ENCODE measurements around the gene ABCB8.

The ABCB8 gene

DNA sequence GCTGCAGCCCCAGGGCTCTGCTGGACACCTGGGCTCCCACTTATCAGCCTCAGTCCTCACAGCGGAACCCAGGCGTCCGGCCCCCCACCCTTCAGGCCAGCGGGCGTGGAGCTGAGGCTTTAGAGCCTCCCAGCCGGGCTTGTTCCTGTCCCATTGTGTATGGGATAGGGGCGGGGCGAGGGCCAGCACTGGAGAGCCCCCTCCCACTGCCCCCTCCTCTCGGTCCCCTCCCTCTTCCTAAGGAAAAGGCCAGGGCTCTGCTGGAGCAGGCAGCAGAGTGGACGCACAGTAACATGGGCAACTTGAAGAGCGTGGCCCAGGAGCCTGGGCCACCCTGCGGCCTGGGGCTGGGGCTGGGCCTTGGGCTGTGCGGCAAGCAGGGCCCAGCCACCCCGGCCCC lies 34.7 kb upstream of the ABCB8 start:
- TF ChIP-seq ZNF558 (tag by site-specific recombination; IDR thresholded peaks at IDR 0.05) (no peak), ZSCAN4 (tag by site-specific recombination; IDR thresholded peaks at IDR 0.05) (no peak), ZNF501 (tag by site-specific recombination; IDR thresholded peaks at IDR 0.05) (no peak), ZNF174 (tag by site-specific recombination; IDR thresholded peaks at IDR 0.05) (no peak), ZNF239 (tag by site-specific recombination; IDR thresholded peaks at IDR 0.05) (no peak), ZNF692 (tag by site-specific recombination; IDR thresholded peaks at IDR 0.05) (no peak), ZNF169 (tag by site-specific recombination; IDR thresholded peaks at IDR 0.05) (no peak), ZBTB7A (tag by site-specific recombination; IDR thresholded peaks at IDR 0.05; ENCODE audit: low read depth) (no peak), ZNF214 (tag by site-specific recombination; IDR thresholded peaks at IDR 0.05; ENCODE audit: borderline replicate concordance) (no peak), ZNF48 (tag by site-specific recombination; IDR thresholded peaks at IDR 0.05) (no peak), PBX3 (CRISPR knock-in tag; IDR thresholded peaks at IDR 0.05) (no peak), ZNF629 (tag by site-specific recombination; IDR thresholded peaks at IDR 0.05) (no peak), GLIS1 (tag by site-specific recombination; IDR thresholded peaks at IDR 0.05) (no peak), TRIM28 (IDR thresholded peaks at IDR 0.05; ENCODE audit: borderline replicate concordance, low read length) (no peak), ZNF292 (tag by site-specific recombination; IDR thresholded peaks at IDR 0.05; ENCODE audit: borderline replicate concordance, low read depth) (no peak), PRDM2 (tag by site-specific recombination; IDR thresholded peaks at IDR 0.05; ENCODE audit: borderline replicate concordance) (no peak), ZNF623 (tag by site-specific recombination; IDR thresholded peaks at IDR 0.05) (no peak), KLF7 (tag by site-specific recombination; IDR thresholded peaks at IDR 0.05; ENCODE audit: borderline replicate concordance) (no peak)
- Histone ChIP-seq H3K36me3 (ENCODE audit: control insufficient read depth in 2 of 2, insufficient read depth in 1 of 2, low read length in 2 of 2) (no peaks in the 10 kb centered on the region), H3K4me1 (ENCODE audit: control insufficient read depth, insufficient read depth, low read length) (no peaks in the 10 kb centered on the region), H3K9me3 (ENCODE audit: control insufficient read depth, insufficient read depth, low read depth, low read length) (no peaks in the 10 kb centered on the region), H3K27ac (ENCODE audit: extremely low read depth, low read depth, low read length) (no peak overlapping the region), H3K4me3 (ENCODE audit: low read depth, low read length) (no peak overlapping the region)
- POLR2A ChIA-PET: no interaction called here
- CTCF ChIA-PET: interaction anchor here (1.3 to 1.4 kb wide), 2 partner anchors 9 to 19 kb away, joined by 3 to 5 read pairs; no protein-coding TSS in a partner anchor

Data from HEK293 (cell line).